ENCODE measurements around the gene TBL2. TPM values are rescaled to one million over a fixed set of nuclear protein-coding genes. Genes with fewer than 3 reads are reported as not detected.
A peak's percentile ranks its signal among the peaks of the same experiment; 100 is the strongest.

TBL2 gene
- total RNA-seq, 3 donors from 2014 or later (not counting 1 experiment from before 2014, with no cell fraction given) = 15.1 to 18.5 (median 17.6) TPM

DNA sequence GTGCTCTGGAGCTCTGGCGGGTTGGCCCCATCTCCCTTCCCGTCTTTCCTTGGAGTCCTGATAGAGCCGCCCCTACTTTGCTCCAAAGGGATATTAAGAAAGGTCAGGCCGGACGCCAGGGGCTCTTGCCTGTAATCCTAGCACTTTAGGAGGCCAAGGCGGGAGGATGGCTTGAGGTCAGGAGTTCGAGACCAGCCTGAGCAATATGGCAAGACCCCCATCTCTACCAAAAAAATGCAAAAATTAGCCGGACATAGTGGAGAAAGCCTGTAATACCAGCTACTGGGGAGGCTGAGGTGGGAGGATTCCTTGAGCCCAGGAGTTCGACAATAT is 46.3 kb upstream of the TBL2 start:
- Mint-ChIP-seq H3K36me3 (no peaks in the 10 kb centered on the region), H3K27ac (no peak overlapping the region), H3K9me3 (no peaks in the 10 kb centered on the region), H3K4me3 (no peak overlapping the region), H3K4me1 (peaks cover 6 to 12% of the 10 kb centered on the region in 2 donors), H3K27me3 (ENCODE audit: low read depth in 2 of 2) (peaks cover 22 to 52% of the 10 kb centered on the region in 2 donors)
- no peak overlapping the region for H3K4me3 ChIP-seq (ENCODE audit: low read length)
- intact Hi-C loops (cut with micrococcal nuclease) = no loop called here
- peaks cover 29% of the 10 kb centered on the region for H3K27me3 ChIP-seq (ENCODE audit: control insufficient read depth, insufficient read depth, low read length)
- WGBS (ENCODE audit: insufficient coverage) = 40% methylated on average over 7 of the region's 9 CpGs
- DNase-seq = no peak
- TF ChIP-seq, protein P1, sequence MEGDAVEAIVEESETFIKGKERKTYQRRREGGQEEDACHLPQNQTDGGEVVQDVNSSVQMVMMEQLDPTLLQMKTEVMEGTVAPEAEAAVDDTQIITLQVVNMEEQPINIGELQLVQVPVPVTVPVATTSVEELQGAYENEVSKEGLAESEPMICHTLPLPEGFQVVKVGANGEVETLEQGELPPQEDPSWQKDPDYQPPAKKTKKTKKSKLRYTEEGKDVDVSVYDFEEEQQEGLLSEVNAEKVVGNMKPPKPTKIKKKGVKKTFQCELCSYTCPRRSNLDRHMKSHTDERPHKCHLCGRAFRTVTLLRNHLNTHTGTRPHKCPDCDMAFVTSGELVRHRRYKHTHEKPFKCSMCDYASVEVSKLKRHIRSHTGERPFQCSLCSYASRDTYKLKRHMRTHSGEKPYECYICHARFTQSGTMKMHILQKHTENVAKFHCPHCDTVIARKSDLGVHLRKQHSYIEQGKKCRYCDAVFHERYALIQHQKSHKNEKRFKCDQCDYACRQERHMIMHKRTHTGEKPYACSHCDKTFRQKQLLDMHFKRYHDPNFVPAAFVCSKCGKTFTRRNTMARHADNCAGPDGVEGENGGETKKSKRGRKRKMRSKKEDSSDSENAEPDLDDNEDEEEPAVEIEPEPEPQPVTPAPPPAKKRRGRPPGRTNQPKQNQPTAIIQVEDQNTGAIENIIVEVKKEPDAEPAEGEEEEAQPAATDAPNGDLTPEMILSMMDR (IDR thresholded peaks at IDR 0.05) = no peak
- no peak overlapping the region for H3K27ac ChIP-seq (ENCODE audit: low read length)
- ATAC-seq = no peak
- no peaks in the 10 kb centered on the region for H3K36me3 ChIP-seq (ENCODE audit: control insufficient read depth, insufficient read depth, low read length)
- H3K4me1 ChIP-seq (ENCODE audit: control insufficient read depth, insufficient read depth, low read length) = peaks cover 16% of the 10 kb centered on the region
- H3K9me3 ChIP-seq (ENCODE audit: control insufficient read depth, insufficient read depth, low read length) = no peaks in the 10 kb centered on the region

DNA sequence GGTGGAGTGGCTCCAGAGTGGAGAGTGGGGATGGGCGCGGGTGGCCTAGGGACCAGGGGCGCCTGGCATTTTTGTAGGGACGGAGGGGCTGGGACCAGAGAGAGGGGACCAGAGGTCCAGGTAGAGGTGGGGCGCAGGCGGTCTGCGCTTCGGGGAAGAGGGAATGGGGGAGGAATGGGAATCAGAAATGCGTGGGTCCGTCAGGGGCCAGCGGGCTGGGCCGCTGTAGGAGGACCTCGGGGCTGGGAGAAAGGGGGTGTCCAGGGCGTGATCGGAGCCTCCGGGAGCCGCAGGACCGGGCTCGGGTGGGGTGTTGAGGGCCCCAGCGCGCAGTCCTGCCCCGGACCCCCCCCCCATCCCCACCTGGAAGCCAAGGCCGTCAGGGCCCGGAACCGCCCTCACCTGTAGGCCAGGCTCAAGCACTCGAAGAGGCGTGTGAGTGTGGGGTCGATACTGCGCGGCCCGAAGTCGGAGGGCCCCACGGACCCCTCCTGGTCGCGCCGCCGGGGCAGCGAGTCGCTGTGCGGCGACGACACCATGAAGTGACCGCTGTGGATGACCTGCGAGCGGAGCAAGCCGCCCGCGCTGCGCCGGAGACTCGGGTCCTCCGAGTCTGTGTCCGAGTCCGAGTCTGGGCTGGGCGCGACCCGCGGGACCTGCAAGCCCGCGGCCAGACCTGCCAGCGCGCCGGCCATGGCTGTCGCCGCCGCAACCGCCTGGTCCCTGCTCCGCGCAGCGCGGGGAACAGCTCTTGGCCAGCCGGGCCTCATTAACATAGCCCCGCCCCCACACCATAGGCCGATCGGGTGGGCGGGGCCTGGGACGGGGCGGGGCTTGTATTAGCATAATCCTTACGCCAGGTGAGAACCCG is 45.7 kb upstream of the TBL2 start, which contains the start of gene MLXIPL:
MLXIPL (minus strand) TSS at position 725 of the 871 bp plus-strand sequence; CDS start at position 695, 30 bp downstream.
- TF ChIP-seq, protein P1 (IDR thresholded peaks at IDR 0.05) = no peak
- DNase-seq (peak; percentile 45 to 70), ATAC-seq (peak; percentile 84 to 99 (median 97))
- Mint-ChIP-seq H3K36me3 (no peaks in the 10 kb centered on the region), H3K27me3 (ENCODE audit: low read depth in 2 of 2) (peaks cover 20 to 49% of the 10 kb centered on the region in 2 donors), H3K9me3 (no peaks in the 10 kb centered on the region), H3K4me1 (peaks cover 6 to 12% of the 10 kb centered on the region in 2 donors), H3K27ac (no peak within 1 kb of the TSS), H3K4me3 (peak within 1 kb of the TSS; percentile 56)
- Histone ChIP-seq H3K27me3 (ENCODE audit: control insufficient read depth, insufficient read depth, low read length) (peaks cover 27% of the 10 kb centered on the region), H3K27ac (ENCODE audit: low read length) (no peak within 1 kb of the TSS), H3K4me3 (ENCODE audit: low read length) (no peak within 1 kb of the TSS), H3K9me3 (ENCODE audit: control insufficient read depth, insufficient read depth, low read length) (no peaks in the 10 kb centered on the region), H3K4me1 (ENCODE audit: control insufficient read depth, insufficient read depth, low read length) (peaks cover 16% of the 10 kb centered on the region), H3K36me3 (ENCODE audit: control insufficient read depth, insufficient read depth, low read length) (no peaks in the 10 kb centered on the region)
- WGBS (ENCODE audit: insufficient coverage) = 7% methylated on average over 79 of the region's 80 CpGs
- intact Hi-C loops (cut with micrococcal nuclease) = no loop called here

DNA sequence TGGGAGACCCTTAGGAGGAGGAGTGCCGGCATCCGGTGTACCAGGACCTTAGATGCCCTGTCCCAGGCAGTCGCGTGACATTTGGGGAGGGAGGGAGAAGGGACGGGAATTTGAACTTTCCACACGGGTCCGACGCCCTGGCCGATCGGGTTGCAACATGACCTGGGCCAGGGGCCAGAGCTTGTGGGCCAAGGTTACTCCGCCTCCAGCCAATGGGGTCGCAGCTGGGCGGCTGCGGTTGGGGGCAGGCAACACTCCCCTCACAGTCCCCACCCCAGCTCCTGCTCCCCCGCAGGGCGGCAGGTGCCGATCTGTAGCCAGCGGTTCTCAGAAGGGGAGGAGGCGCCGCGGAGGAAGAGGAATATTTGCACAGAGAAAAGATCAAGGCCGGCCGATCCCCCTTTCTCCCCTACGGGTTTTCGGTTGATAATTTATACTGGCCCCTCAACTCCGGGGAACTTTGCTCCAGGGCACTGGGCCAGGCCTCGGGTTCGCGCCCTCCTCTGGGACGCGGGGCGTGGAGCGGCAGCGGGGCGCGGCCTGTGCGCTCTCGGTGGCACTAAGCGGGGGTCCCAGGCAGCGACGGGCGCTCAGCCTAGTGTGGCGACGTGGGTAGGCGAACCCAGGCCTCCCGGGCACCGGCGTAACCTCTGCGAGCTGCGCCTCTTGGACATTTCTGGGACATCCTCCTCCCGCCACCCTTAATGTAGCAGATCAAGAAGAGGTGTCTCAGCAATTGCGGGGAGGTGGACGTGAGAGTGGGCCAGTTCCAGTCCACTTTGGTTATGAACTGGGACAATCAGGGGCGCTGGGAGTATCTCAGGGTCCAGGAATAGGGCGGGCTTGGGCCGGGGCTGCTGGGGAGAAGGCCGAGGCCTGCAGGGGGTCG is 44.8 kb upstream of the TBL2 start:
- Histone ChIP-seq H3K4me3 (ENCODE audit: low read length) (no peak overlapping the region), H3K36me3 (ENCODE audit: control insufficient read depth, insufficient read depth, low read length) (no peaks in the 10 kb centered on the region), H3K4me1 (ENCODE audit: control insufficient read depth, insufficient read depth, low read length) (peaks cover 16% of the 10 kb centered on the region), H3K27ac (ENCODE audit: low read length) (no peak overlapping the region), H3K27me3 (ENCODE audit: control insufficient read depth, insufficient read depth, low read length) (peaks cover 27% of the 10 kb centered on the region), H3K9me3 (ENCODE audit: control insufficient read depth, insufficient read depth, low read length) (no peaks in the 10 kb centered on the region)
- H3K27me3 Mint-ChIP-seq (ENCODE audit: low read depth in 2 of 2) = peaks cover 18 to 41% of the 10 kb centered on the region in 2 donors
- no peak overlapping the region for H3K27ac Mint-ChIP-seq
- WGBS (ENCODE audit: insufficient coverage) = 5% methylated on average over 56 of the region's 58 CpGs
- DNase-seq (no peak), ATAC-seq (no peak)
- no peaks in the 10 kb centered on the region for H3K9me3 Mint-ChIP-seq
- H3K36me3 Mint-ChIP-seq = no peaks in the 10 kb centered on the region
- intact Hi-C loops (cut with micrococcal nuclease) = no loop called here
- H3K4me1 Mint-ChIP-seq = peaks cover 6 to 12% of the 10 kb centered on the region in 2 donors
- TF ChIP-seq, protein P1 (IDR thresholded peaks at IDR 0.05) = no peak
- H3K4me3 Mint-ChIP-seq = no peak overlapping the region

Data from natural killer cell (primary cell).